ENCODE measurements around the gene FLII.

DNA sequence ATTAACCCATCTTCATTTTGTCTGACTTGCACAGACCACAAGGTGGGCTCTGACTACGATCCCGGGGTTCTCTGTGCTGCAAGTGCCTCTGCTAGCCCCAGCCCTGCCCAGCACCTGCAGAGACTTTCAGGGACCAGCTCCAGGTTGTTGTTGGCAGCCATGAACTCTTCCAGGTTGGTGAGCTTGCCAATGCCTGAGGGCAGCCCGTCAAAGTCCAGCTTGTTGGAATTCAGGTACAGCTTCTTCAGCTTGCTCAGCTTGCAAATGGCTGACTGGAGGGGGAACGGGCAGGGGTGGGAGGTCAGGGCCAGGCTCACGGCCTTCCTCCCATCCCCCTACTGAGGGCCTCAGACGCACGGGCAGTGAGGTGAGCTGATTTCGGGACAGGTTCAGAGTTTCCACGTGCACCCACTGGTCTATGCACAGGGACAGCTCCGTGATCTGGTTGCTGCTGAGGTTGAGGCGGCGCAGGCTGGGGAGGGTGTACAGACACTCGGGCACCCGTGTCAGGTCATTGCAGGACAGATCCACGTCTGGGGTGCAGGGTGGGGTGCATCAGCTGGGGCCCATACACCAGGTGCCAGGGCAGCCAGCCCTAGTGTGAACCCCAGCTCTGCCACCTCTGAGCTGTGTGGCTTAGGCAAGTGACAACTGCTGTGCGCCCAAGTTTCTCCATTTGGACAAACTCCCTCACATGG is 5.2 kb downstream of the FLII start:
- TF ChIP-seq, protein P1, sequence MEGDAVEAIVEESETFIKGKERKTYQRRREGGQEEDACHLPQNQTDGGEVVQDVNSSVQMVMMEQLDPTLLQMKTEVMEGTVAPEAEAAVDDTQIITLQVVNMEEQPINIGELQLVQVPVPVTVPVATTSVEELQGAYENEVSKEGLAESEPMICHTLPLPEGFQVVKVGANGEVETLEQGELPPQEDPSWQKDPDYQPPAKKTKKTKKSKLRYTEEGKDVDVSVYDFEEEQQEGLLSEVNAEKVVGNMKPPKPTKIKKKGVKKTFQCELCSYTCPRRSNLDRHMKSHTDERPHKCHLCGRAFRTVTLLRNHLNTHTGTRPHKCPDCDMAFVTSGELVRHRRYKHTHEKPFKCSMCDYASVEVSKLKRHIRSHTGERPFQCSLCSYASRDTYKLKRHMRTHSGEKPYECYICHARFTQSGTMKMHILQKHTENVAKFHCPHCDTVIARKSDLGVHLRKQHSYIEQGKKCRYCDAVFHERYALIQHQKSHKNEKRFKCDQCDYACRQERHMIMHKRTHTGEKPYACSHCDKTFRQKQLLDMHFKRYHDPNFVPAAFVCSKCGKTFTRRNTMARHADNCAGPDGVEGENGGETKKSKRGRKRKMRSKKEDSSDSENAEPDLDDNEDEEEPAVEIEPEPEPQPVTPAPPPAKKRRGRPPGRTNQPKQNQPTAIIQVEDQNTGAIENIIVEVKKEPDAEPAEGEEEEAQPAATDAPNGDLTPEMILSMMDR (IDR thresholded peaks at IDR 0.05; ENCODE audit: low read depth, low read length): no peak
- TF ChIP-seq POLR2A (IDR thresholded peaks at IDR 0.05; ENCODE audit: extremely low read depth, insufficient read length): no peak
- TF ChIP-seq, protein P2, sequence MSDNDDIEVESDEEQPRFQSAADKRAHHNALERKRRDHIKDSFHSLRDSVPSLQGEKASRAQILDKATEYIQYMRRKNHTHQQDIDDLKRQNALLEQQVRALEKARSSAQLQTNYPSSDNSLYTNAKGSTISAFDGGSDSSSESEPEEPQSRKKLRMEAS (IDR thresholded peaks at IDR 0.05; ENCODE audit: low read depth, low read length): no peak

Measured in NB4 (cell line).